Hepatocyte (in vitro differentiated cells): ENCODE data around the gene TGFBI. TPM values are rescaled to one million over a fixed set of nuclear protein-coding genes. Genes with fewer than 3 reads are reported as not detected.

Experiments used
- DNase-seq: peaks from one replicate; pipeline ENCODE4 v3.0.0-alpha.2; 2016; ENCODE audit warnings: low spot score
- H2AFZ ChIP-seq: fragments of 200-600 bp; sonication (generic); 2 replicates; pipeline ENCODE4 v1.6.0; 2016; ENCODE audit warnings: antibody characterized with exemption, mild to moderate bottlenecking
- H3K27ac ChIP-seq: fragments of 200-600 bp; sonication (generic); 2 replicates; pipeline ENCODE4 v1.5.1; 2016; ENCODE audit warnings: mild to moderate bottlenecking
- H3K27me3 ChIP-seq: fragments of 200-600 bp; sonication (generic); 2 replicates; pipeline ENCODE4 v1.6.1; 2016
- H3K36me3 ChIP-seq: fragments of 200-600 bp; sonication (generic); replicated peaks from 2 replicates; pipeline ENCODE4 v1.5.1; 2016; ENCODE audit warnings: low read depth; ENCODE audit not compliant: insufficient read depth
- H3K4me1 ChIP-seq: fragments of 200-600 bp; sonication (generic); 2 replicates; pipeline ENCODE4 v1.5.1; 2016; ENCODE audit warnings: mild to moderate bottlenecking, moderate library complexity; ENCODE audit not compliant: insufficient read depth
- H3K4me2 ChIP-seq: fragments of 200-600 bp; sonication (generic); 2 replicates; pipeline ENCODE4 v1.6.0; 2016
- H3K4me3 ChIP-seq: fragments of 200-600 bp; sonication (generic); 2 replicates; pipeline ENCODE4 v1.5.1; 2016; ENCODE audit warnings: mild to moderate bottlenecking
- H3K79me2 ChIP-seq: fragments of 200-600 bp; sonication (generic); 2 replicates; pipeline ENCODE4 v1.6.0; 2017; ENCODE audit warnings: mild to moderate bottlenecking
- H3K9me2 ChIP-seq: fragments of 200-600 bp; sonication (generic); replicated peaks from 2 replicates; pipeline ENCODE4 v1.6.0; 2017; ENCODE audit warnings: mild to moderate bottlenecking; ENCODE audit not compliant: insufficient read depth
- H3K9me3 ChIP-seq: fragments of 200-600 bp; sonication (generic); 2 replicates; pipeline ENCODE4 v1.5.1; 2016; ENCODE audit warnings: low read depth, mild to moderate bottlenecking
- H4K20me1 ChIP-seq: fragments of 200-600 bp; sonication (generic); 2 replicates; pipeline ENCODE4 v1.6.0; 2016; ENCODE audit warnings: mild to moderate bottlenecking; ENCODE audit not compliant: insufficient read depth, poor library complexity, severe bottlenecking
- EZH2 ChIP-seq: fragments of 200-600 bp; sonication (generic); IDR thresholded peaks from 2 replicates; pipeline ENCODE4 v1.6.1; 2016; ENCODE audit warnings: antibody characterized with exemption, mild to moderate bottlenecking, borderline replicate concordance
- EZH2phosphoT487 ChIP-seq: fragments of 200-600 bp; sonication (generic); IDR thresholded peaks from one replicate; pipeline ENCODE4 v1.6.1; 2018; ENCODE audit warnings: antibody characterized with exemption, mild to moderate bottlenecking, low read depth, moderate library complexity; ENCODE audit not compliant: unreplicated experiment, severe bottlenecking
- WGBS: methylation state at CpG from one replicate; pipeline ENCODE4 v1.1.6; 2016; ENCODE audit warnings: low lambda C conversion rate; ENCODE audit errors: missing lambda C conversion rate; 5-methylcytosine and 5-hydroxymethylcytosine counted together
- polyA plus RNA-seq: library from polyadenylated mRNA; unstranded; fragments of >200 nt; fragmentation: Nextera tagmentation; extraction: Ambion mirVana; gene quantifications from 2 replicates; pipeline ENCODE4 v1.2.1, GENCODE V29; 2016
- total RNA-seq: library from RNA; depleted of rRNA; stranded (reverse); fragments of >200 nt; gene quantifications from 2 replicates; pipeline ENCODE4 v1.2.3, GENCODE V29; 2014
- TF ChIP-seq, protein P1 (sequence below): fragments of 200-600 bp; sonication (generic); IDR thresholded peaks from 2 replicates; pipeline ENCODE4 v1.5.1; 2016; ENCODE audit warnings: antibody characterized with exemption, mild to moderate bottlenecking; ENCODE audit not compliant: poor library complexity

TGFBI gene
- 316 and 401 TPM in 2 replicates for total RNA-seq
- 396 and 509 TPM in 2 replicates for polyA plus RNA-seq

DNA sequence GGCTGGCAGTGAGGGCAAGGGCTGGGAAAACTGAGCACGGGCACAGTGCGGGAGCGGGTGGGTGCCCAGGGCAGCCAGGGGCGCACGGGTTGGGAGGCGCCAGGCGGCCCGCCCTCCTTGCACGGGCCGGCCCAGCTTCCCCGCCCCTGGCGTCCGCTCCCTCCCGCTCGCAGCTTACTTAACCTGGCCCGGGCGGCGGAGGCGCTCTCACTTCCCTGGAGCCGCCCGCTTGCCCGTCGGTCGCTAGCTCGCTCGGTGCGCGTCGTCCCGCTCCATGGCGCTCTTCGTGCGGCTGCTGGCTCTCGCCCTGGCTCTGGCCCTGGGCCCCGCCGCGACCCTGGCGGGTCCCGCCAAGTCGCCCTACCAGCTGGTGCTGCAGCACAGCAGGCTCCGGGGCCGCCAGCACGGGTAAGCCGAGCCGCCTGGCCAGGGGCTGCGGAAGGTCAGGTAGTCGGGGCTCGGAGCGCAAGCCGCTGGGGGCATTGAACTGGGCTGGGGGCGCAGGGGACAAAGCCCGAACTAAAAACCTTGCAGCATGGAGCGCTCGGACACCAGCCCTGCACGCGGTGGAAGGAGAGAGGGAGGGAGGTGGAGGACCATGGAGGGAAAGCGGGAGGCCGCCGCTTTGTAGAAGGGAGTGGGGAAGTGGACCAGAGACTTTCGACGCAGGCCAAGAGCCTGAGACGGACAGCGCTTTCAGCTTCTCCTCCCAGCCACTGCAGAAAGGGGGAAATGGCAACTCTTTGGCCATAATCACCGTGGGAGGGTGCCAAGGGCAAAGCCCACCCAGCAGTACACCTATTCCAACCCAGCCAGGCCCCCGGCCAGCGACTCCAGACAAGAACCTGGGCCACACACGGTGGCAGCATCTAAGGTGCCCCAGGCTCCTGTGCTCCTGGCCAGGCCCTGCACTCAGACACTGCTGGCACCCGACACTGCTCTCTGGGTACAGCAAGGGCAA, at the start of gene TGFBI:
Gene TGFBI, plus strand, starts transcription at position 207 of the 961 bp plus-strand sequence. Its CDS starts 68 bp downstream, at position 275.
- H3K4me3 ChIP-seq, result peak within 1 kb of the TSS; percentile 86
- peaks cover 7% of the 10 kb centered on the region for H3K27me3 ChIP-seq
- DNase-seq, result peak; percentile 87
- WGBS, result 11% methylated on average over 46 of the region's 68 CpGs
- H3K27ac ChIP-seq, result peak within 1 kb of the TSS; percentile 34
- no peaks in the 10 kb centered on the region for H4K20me1 ChIP-seq
- no peaks in the 10 kb centered on the region for H3K9me3 ChIP-seq
- peak within 1 kb of the TSS; percentile 89 for H2AFZ ChIP-seq
- H3K79me2 ChIP-seq, result peaks cover 8% of the 10 kb centered on the region
- TF ChIP-seq EZH2 (peak; percentile 49), EZH2phosphoT487 (no peak)
- TF ChIP-seq, protein P1, sequence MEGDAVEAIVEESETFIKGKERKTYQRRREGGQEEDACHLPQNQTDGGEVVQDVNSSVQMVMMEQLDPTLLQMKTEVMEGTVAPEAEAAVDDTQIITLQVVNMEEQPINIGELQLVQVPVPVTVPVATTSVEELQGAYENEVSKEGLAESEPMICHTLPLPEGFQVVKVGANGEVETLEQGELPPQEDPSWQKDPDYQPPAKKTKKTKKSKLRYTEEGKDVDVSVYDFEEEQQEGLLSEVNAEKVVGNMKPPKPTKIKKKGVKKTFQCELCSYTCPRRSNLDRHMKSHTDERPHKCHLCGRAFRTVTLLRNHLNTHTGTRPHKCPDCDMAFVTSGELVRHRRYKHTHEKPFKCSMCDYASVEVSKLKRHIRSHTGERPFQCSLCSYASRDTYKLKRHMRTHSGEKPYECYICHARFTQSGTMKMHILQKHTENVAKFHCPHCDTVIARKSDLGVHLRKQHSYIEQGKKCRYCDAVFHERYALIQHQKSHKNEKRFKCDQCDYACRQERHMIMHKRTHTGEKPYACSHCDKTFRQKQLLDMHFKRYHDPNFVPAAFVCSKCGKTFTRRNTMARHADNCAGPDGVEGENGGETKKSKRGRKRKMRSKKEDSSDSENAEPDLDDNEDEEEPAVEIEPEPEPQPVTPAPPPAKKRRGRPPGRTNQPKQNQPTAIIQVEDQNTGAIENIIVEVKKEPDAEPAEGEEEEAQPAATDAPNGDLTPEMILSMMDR, result peak; percentile 19
- H3K36me3 ChIP-seq, result no peaks in the 10 kb centered on the region
- H3K9me2 ChIP-seq, result no peaks in the 10 kb centered on the region
- H3K4me2 ChIP-seq, result peak within 1 kb of the TSS; percentile 99
- peaks cover 32% of the 10 kb centered on the region for H3K4me1 ChIP-seq

DNA sequence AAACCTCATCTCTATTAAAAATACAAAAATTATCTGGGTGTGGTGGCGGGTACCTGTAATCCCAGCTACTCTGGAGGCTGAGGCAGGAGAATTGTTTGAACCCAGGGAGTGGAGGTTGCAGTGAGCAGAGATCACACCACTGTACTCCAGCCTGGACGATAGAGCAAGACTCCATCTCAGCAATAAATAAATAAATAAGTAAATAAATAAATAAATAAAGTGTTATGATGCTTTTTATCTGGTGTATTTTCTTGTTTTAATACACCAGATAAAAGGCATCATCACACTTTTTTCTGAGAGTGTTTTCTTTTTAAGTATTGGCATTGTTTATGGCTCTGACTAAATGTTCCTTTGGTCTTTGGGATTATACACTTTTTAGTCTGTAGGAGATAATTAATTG, 49.8 kb upstream of the TGFBI start:
- Histone ChIP-seq H3K4me1 (peaks cover 13% of the 10 kb centered on the region), H4K20me1 (no peaks in the 10 kb centered on the region), H3K9me3 (no peaks in the 10 kb centered on the region), H3K4me2 (no peak overlapping the region), H3K4me3 (no peak overlapping the region), H3K27me3 (no peaks in the 10 kb centered on the region), H3K9me2 (no peaks in the 10 kb centered on the region), H3K79me2 (no peaks in the 10 kb centered on the region), H2AFZ (no peak overlapping the region), H3K36me3 (no peaks in the 10 kb centered on the region), H3K27ac (peak overlapping the region; percentile 39)
- DNase-seq, result no peak
- WGBS, result 91% methylated on average over 2 of the region's 2 CpGs
- TF ChIP-seq EZH2phosphoT487, result no peak
- TF ChIP-seq EZH2, result no peak

DNA sequence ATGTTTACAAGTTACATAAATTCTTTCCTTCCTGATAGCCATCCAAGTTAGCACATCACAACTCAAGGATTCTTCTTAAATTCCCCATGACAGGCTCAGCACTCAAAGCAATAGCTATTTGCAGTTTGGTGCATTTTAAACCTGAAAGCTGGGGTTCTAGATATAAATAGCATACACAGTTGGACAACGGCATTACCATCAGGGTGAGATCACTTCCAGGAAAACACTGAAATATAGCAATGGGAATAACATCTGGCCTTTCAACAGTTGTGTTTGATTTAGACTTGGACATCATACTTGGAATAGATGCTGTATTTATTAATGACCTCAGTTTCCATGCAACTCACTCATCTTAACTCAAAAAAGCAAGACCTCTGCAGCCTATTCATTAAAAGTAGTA, 49.3 kb upstream of the TGFBI start:
- Histone ChIP-seq H3K36me3 (no peaks in the 10 kb centered on the region), H3K4me1 (peaks cover 8% of the 10 kb centered on the region), H3K79me2 (no peaks in the 10 kb centered on the region), H4K20me1 (no peaks in the 10 kb centered on the region), H3K27ac (peak overlapping the region; percentile 39), H3K9me2 (no peaks in the 10 kb centered on the region), H2AFZ (no peak overlapping the region), H3K4me2 (no peak overlapping the region), H3K4me3 (no peak overlapping the region), H3K9me3 (no peaks in the 10 kb centered on the region), H3K27me3 (no peaks in the 10 kb centered on the region)
- 45% methylated on average over 1 of the region's 1 CpG for WGBS
- no peak for DNase-seq
- TF ChIP-seq, protein P1, result no peak
- TF ChIP-seq EZH2, result no peak
- no peak for TF ChIP-seq EZH2phosphoT487

DNA sequence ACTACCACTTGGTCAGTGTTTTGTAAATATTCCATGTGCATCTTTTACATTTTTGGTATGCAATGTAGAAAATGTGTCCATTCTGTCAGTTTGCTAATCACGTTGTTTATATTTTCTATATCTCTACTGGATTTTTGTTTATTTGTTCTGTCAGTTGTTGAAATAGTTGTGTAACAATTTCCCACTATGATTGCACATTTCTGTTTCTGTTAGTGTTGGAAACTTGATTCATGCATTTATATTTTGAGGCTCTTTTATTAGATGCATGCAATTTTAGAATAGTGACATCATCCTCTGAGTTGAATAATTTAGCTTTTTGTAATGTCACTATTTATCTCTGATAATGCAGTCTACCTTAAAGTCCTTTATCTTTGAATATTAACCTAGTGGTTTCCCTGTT, 48.2 kb upstream of the TGFBI start:
- Histone ChIP-seq H3K27me3 (no peaks in the 10 kb centered on the region), H3K36me3 (no peaks in the 10 kb centered on the region), H3K27ac (no peak overlapping the region), H3K9me2 (no peaks in the 10 kb centered on the region), H3K4me1 (peaks cover 5% of the 10 kb centered on the region), H3K4me2 (no peak overlapping the region), H3K79me2 (no peaks in the 10 kb centered on the region), H3K4me3 (no peak overlapping the region), H2AFZ (no peak overlapping the region), H4K20me1 (no peaks in the 10 kb centered on the region), H3K9me3 (no peaks in the 10 kb centered on the region)
- WGBS, result 75% methylated on average over 1 of the region's 1 CpG
- TF ChIP-seq, protein P1, result no peak
- TF ChIP-seq EZH2, result no peak
- TF ChIP-seq EZH2phosphoT487, result no peak
- no peak for DNase-seq
